GM23338 (cell line): Measurements from ENCODE around the gene NGEF. TPM values are rescaled to one million over a fixed set of nuclear protein-coding genes. Genes with fewer than 3 reads are reported as not detected.

Experiments
- ATAC-seq: fragments of 200-7000 bp; cut with Tn5 transposase; 3 replicates; pipeline ENCODE4 v1.9.1; 2020
- DNase-seq: peaks from one replicate; pipeline ENCODE4 v3.0.0-alpha.2; 2015; ENCODE audit warnings: low spot score
- H2AFZ ChIP-seq: fragments of 200-600 bp; sonication (generic); 2 replicates; pipeline ENCODE4 v1.8.0; 2016; ENCODE audit warnings: antibody characterized with exemption, mild to moderate bottlenecking, moderate library complexity
- H3F3A ChIP-seq: fragments of 200-600 bp; sonication (generic); replicated peaks from 2 replicates; pipeline ENCODE4 v1.8.0; 2017; ENCODE audit warnings: antibody characterized with exemption, mixed run types, low read depth
- H3K27ac ChIP-seq: fragments of 200-600 bp; sonication (generic); 2 replicates; pipeline ENCODE4 v1.6.1; 2016; ENCODE audit warnings: low read depth
- H3K27me3 ChIP-seq: fragments of 200-600 bp; sonication (generic); 2 replicates; pipeline ENCODE4 v1.8.0; 2016; ENCODE audit warnings: mild to moderate bottlenecking, mixed run types, moderate library complexity; ENCODE audit not compliant: insufficient read depth
- H3K36me3 ChIP-seq: fragments of 200-600 bp; sonication (generic); 2 replicates; pipeline ENCODE4 v1.8.0; 2016; ENCODE audit warnings: mild to moderate bottlenecking; ENCODE audit not compliant: insufficient read depth
- H3K4me1 ChIP-seq: fragments of 200-600 bp; sonication (generic); 2 replicates; pipeline ENCODE4 v1.8.0; 2016; ENCODE audit warnings: mild to moderate bottlenecking, moderate library complexity; ENCODE audit not compliant: insufficient read depth
- H3K4me2 ChIP-seq: fragments of 200-600 bp; sonication (generic); 2 replicates; pipeline ENCODE4 v1.7.1; 2017; ENCODE audit warnings: mixed run types
- H3K4me3 ChIP-seq: fragments of 200-600 bp; sonication (generic); 2 replicates; pipeline ENCODE4 v1.6.1; 2016; ENCODE audit warnings: mixed run types
- H3K79me2 ChIP-seq: fragments of 200-600 bp; sonication (generic); replicated peaks from 2 replicates; pipeline ENCODE4 v1.8.0; 2017; ENCODE audit warnings: mild to moderate bottlenecking; ENCODE audit not compliant: insufficient read depth
- H3K9me2 ChIP-seq: fragments of 200-600 bp; sonication (generic); 2 replicates; pipeline ENCODE4 v1.8.0; 2017; ENCODE audit not compliant: insufficient read depth
- H4K20me1 ChIP-seq: fragments of 200-600 bp; sonication (generic); replicated peaks from 2 replicates; pipeline ENCODE4 v1.8.0; 2017; ENCODE audit warnings: mild to moderate bottlenecking; ENCODE audit not compliant: insufficient read depth
- H3K27ac Mint-ChIP-seq: 2 replicates; pipeline ENCODE4 v1.8.0; 2020; ENCODE audit warnings: inconsistent platforms, mild to moderate bottlenecking, moderate library complexity, mixed read lengths
- H3K27me3 Mint-ChIP-seq: 3 replicates; pipeline ENCODE4 v1.8.0; 2022; ENCODE audit warnings: low read depth, mild to moderate bottlenecking, moderate library complexity, mixed read lengths, inconsistent platforms; ENCODE audit not compliant: insufficient read depth, poor library complexity
- H3K36me3 Mint-ChIP-seq: 3 replicates; pipeline ENCODE4 v1.8.0; 2021; ENCODE audit warnings: low read depth, mild to moderate bottlenecking, inconsistent platforms, moderate library complexity, mixed read lengths
- H3K4me1 Mint-ChIP-seq: 3 replicates; pipeline ENCODE4 v1.8.0; 2020; ENCODE audit warnings: mild to moderate bottlenecking, inconsistent platforms, mixed read lengths
- H3K4me3 Mint-ChIP-seq: 3 replicates; pipeline ENCODE4 v1.8.0; 2021; ENCODE audit warnings: moderate library complexity, mild to moderate bottlenecking, inconsistent platforms, mixed read lengths
- H3K9me3 Mint-ChIP-seq: 3 replicates; pipeline ENCODE4 v1.8.0; 2020; ENCODE audit warnings: moderate library complexity, mild to moderate bottlenecking, inconsistent platforms, mixed read lengths
- CREB1 ChIP-seq: fragments of 250-450 bp; sonication (Bioruptor Pico); IDR thresholded peaks from 2 replicates; pipeline ENCODE4 v1.5.0; 2020; ENCODE audit warnings: low read depth, mild to moderate bottlenecking, moderate library complexity
- CTCF ChIP-seq, 2 experiments: fragments of 200-600 bp in 1 of 2; sonication (generic) in 1 of 2; conservative IDR thresholded peaks; 2 replicates each; pipeline versions ENCODE4 v1.5.1 to v1.6.1; 2016 to 2017; ENCODE audit warnings: antibody characterized with exemption in 2 of 2, low read depth in 2 of 2, mild to moderate bottlenecking in 2 of 2, moderate library complexity in 1 of 2
- ETS1 ChIP-seq: IDR thresholded peaks from 2 replicates; pipeline ENCODE4 v1.6.1; 2016; ENCODE audit warnings: antibody characterized with exemption
- EZH2 ChIP-seq: fragments of 200-600 bp; sonication (generic); IDR thresholded peaks from one replicate; pipeline ENCODE4 v1.8.0; 2017; ENCODE audit warnings: antibody characterized with exemption, mild to moderate bottlenecking, low read depth; ENCODE audit not compliant: unreplicated experiment
- EZH2phosphoT487 ChIP-seq: fragments of 200-600 bp; sonication (generic); IDR thresholded peaks from one replicate; pipeline ENCODE4 v1.8.1; 2018; ENCODE audit warnings: antibody characterized with exemption; ENCODE audit not compliant: unreplicated experiment
- NANOG ChIP-seq: IDR thresholded peaks from 2 replicates; pipeline ENCODE4 v1.6.1; 2016; ENCODE audit warnings: antibody characterized with exemption, borderline replicate concordance
- POLR2AphosphoS5 ChIP-seq: IDR thresholded peaks from 2 replicates; pipeline ENCODE4 v1.6.1; 2016; ENCODE audit warnings: antibody characterized with exemption, low read depth
- REST ChIP-seq: IDR thresholded peaks from one replicate; pipeline ENCODE4 v1.6.1; 2018; ENCODE audit warnings: antibody characterized with exemption; ENCODE audit not compliant: unreplicated experiment
- STAT1 ChIP-seq: IDR thresholded peaks from one replicate; pipeline ENCODE4 v1.6.1; 2016; ENCODE audit warnings: antibody characterized with exemption; ENCODE audit not compliant: unreplicated experiment
- polyA plus RNA-seq: library from polyadenylated mRNA; unstranded; fragments of >200 nt; fragmentation: Nextera tagmentation; extraction: Ambion mirVana; gene quantifications from 2 replicates; pipeline ENCODE4 v1.2.1, GENCODE V29; 2016
- total RNA-seq: library from RNA; depleted of rRNA; stranded (reverse); fragments of >200 nt; shearing (Covaris generic); gene quantifications from 2 replicates; pipeline ENCODE4 v1.2.3, GENCODE V29; 2014
- TF ChIP-seq, protein P1 (sequence below): fragments of 250-450 bp; sonication (Bioruptor Pico); IDR thresholded peaks from 2 replicates; pipeline ENCODE4 v1.5.0; 2020; ENCODE audit warnings: mild to moderate bottlenecking, moderate library complexity

NGEF gene
- total and polyA plus RNA-seq, 2 experiments from 2014 or later, result 1.8 to 5.4 TPM

DNA sequence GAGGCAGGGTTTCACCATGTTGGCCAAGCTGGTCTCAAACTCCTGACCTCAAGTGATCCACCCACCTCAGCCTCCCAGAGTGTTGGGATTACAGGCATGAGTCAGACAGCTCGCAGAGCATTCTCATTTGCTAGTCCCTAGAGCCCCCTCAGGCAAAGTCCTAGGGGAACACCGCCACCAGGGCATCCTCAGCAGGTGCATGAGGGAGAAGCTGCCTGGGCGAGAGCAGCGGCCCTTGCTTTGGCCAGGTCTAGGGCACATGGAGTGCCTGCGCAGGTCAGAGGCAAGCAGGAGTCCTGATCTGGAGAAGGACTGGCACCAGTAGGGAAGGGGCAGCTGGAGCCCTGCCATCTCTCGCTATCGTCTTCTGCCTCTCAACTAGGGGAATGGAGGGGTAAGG is 32.4 kb downstream of the NGEF start:
- Histone ChIP-seq H3K79me2 (no peaks in the 10 kb centered on the region), H2AFZ (no peak overlapping the region), H3K4me3 (no peak overlapping the region), H3K36me3 (no peaks in the 10 kb centered on the region), H3K9me2 (no peaks in the 10 kb centered on the region), H3K27ac (no peak overlapping the region), H4K20me1 (no peaks in the 10 kb centered on the region), H3K4me2 (no peak overlapping the region), H3F3A (no peaks in the 10 kb centered on the region), H3K27me3 (no peaks in the 10 kb centered on the region), H3K4me1 (peaks cover 11% of the 10 kb centered on the region)
- ATAC-seq (no peak), DNase-seq (no peak)
- TF ChIP-seq NANOG (no peak), EZH2 (no peak), REST (no peak), STAT1 (no peak), EZH2phosphoT487 (no peak), POLR2AphosphoS5 (no peak), ETS1 (no peak)
- Mint-ChIP-seq H3K4me3 (no peak overlapping the region), H3K36me3 (no peaks in the 10 kb centered on the region), H3K4me1 (peaks cover 28% of the 10 kb centered on the region), H3K27me3 (peaks cover 11% of the 10 kb centered on the region), H3K9me3 (no peaks in the 10 kb centered on the region; the same call in 2 of the 3 replicates), H3K27ac (no peak overlapping the region)

GRCh38 chr2:232979871-232980461 is 33.1 kb downstream of the NGEF start:
- H3K27ac ChIP-seq, result no peak overlapping the region
- no peak overlapping the region for H3K27ac Mint-ChIP-seq
- no peak for DNase-seq
- H3K36me3 Mint-ChIP-seq, result no peaks in the 10 kb centered on the region
- no peaks in the 10 kb centered on the region for H3K79me2 ChIP-seq
- H3K9me3 Mint-ChIP-seq, result no peaks in the 10 kb centered on the region
- no peaks in the 10 kb centered on the region for H3K9me2 ChIP-seq
- no peak overlapping the region for H3K4me3 Mint-ChIP-seq
- H2AFZ ChIP-seq, result peak overlapping the region; percentile 52
- H3K36me3 ChIP-seq, result no peaks in the 10 kb centered on the region
- H3K27me3 ChIP-seq, result no peaks in the 10 kb centered on the region
- H3K4me2 ChIP-seq, result no peak overlapping the region
- H3K27me3 Mint-ChIP-seq, result peaks cover 8% of the 10 kb centered on the region
- no peaks in the 10 kb centered on the region for H3F3A ChIP-seq
- ATAC-seq, result no peak
- H3K4me1 ChIP-seq, result peaks cover 11% of the 10 kb centered on the region
- no peaks in the 10 kb centered on the region for H4K20me1 ChIP-seq
- H3K4me3 ChIP-seq, result no peak overlapping the region
- H3K4me1 Mint-ChIP-seq, result peaks cover 28% of the 10 kb centered on the region
- TF ChIP-seq, protein P1, sequence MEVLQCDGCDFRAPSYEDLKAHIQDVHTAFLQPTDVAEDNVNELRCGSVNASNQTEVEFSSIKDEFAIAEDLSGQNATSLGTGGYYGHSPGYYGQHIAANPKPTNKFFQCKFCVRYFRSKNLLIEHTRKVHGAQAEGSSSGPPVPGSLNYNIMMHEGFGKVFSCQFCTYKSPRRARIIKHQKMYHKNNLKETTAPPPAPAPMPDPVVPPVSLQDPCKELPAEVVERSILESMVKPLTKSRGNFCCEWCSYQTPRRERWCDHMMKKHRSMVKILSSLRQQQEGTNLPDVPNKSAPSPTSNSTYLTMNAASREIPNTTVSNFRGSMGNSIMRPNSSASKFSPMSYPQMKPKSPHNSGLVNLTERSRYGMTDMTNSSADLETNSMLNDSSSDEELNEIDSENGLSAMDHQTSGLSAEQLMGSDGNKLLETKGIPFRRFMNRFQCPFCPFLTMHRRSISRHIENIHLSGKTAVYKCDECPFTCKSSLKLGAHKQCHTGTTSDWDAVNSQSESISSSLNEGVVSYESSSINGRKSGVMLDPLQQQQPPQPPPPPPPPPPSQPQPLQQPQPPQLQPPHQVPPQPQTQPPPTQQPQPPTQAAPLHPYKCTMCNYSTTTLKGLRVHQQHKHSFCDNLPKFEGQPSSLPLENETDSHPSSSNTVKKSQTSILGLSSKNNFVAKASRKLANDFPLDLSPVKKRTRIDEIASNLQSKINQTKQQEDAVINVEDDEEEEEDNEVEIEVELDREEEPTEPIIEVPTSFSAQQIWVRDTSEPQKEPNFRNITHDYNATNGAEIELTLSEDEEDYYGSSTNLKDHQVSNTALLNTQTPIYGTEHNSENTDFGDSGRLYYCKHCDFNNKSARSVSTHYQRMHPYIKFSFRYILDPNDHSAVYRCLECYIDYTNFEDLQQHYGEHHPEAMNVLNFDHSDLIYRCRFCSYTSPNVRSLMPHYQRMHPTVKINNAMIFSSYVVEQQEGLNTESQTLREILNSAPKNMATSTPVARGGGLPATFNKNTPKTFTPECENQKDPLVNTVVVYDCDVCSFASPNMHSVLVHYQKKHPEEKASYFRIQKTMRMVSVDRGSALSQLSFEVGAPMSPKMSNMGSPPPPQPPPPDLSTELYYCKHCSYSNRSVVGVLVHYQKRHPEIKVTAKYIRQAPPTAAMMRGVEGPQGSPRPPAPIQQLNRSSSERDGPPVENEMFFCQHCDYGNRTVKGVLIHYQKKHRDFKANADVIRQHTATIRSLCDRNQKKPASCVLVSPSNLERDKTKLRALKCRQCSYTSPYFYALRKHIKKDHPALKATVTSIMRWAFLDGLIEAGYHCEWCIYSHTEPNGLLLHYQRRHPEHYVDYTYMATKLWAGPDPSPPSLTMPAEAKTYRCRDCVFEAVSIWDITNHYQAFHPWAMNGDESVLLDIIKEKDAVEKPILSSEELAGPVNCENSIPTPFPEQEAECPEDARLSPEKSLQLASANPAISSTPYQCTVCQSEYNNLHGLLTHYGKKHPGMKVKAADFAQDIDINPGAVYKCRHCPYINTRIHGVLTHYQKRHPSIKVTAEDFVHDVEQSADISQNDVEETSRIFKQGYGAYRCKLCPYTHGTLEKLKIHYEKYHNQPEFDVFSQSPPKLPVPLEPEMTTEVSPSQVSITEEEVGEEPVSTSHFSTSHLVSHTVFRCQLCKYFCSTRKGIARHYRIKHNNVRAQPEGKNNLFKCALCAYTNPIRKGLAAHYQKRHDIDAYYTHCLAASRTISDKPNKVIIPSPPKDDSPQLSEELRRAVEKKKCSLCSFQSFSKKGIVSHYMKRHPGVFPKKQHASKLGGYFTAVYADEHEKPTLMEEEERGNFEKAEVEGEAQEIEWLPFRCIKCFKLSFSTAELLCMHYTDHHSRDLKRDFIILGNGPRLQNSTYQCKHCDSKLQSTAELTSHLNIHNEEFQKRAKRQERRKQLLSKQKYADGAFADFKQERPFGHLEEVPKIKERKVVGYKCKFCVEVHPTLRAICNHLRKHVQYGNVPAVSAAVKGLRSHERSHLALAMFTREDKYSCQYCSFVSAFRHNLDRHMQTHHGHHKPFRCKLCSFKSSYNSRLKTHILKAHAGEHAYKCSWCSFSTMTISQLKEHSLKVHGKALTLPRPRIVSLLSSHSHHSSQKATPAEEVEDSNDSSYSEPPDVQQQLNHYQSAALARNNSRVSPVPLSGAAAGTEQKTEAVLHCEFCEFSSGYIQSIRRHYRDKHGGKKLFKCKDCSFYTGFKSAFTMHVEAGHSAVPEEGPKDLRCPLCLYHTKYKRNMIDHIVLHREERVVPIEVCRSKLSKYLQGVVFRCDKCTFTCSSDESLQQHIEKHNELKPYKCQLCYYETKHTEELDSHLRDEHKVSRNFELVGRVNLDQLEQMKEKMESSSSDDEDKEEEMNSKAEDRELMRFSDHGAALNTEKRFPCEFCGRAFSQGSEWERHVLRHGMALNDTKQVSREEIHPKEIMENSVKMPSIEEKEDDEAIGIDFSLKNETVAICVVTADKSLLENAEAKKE (CRISPR knock-in tag), result no peak
- no peak for TF ChIP-seq CREB1 (CRISPR knock-in tag)
- no peak for TF ChIP-seq POLR2AphosphoS5
- TF ChIP-seq CTCF (conservative IDR thresholded peaks at IDR 0.05; ENCODE audit: low read depth in 2 of 2), result peak in 1 of 2 experiments; percentile 32; a peak in 2 of 4 replicates
